CMK (cell line): ENCODE results near the gene FMN2.

Experiments
- DNase-seq: peaks from one replicate; pipeline ENCODE4 v3.0.0-alpha.2; 2010; ENCODE audit warnings: low read depth

Gene FMN2

DNA sequence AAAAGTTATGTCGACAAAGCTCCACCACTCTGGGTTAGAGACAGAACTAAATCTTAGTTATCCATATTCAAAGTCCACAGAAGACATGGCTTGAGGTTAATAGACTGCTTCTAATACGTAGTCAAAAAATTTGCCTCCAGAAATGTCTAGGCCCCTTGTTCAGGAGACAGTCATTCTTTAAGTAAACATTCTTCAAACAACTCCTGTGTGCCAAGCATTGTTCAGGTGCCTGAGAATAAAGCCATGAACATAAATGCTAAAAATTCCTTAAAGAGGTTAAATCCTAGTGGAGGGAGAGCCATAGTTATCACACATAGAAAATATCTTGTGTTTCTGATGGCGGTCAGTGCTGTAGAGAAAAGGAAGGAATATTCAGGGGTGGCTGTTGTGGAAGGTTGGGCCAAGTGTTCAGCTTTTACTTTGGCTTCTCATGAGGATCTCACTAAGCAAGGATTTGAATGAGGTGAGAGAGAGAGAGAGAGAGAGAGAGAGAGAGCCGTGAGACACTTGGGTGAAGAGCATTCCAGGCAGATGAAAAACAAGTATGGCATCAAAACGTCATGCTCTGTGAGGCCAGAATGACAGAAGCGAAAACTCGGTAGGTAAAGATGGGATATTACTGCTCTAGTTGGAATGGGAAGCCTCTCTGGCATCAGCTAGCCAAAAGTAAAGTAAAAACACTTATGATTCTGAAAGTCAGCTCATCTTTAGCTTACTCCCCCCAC is 333.2 kb downstream of the FMN2 start:
- DNase-seq, result no peak

GRCh38 chr1:240426051-240426450 is 334.4 kb downstream of the FMN2 start:
- DNase-seq, result no peak

DNA sequence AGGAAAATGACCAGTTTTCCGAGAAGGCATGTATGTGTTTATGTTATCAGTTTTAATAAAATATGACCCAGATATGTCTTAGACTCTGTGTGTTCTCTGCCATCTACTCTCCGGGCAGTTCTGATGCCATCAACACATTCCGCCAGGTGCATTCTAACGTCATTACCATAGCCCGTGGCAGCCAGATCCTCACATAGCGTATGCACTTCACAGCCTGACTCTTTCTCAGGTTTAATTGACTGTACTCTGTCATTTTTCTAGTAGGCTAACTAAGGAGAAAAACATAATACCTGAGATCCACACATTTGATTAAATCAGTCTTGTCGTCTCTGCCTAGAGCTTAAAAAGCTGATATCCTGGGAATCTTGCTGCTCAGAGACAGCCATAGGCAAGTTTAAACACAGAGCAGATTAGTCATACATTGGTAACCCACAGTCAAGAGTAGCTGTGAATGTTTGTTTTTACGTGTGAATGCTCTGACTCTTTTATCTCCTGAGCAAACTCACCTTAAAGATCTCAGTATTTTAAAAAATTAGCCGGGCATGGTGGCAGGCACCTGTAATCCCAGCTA is 344.4 kb downstream of the FMN2 start:
- no peak for DNase-seq

DNA sequence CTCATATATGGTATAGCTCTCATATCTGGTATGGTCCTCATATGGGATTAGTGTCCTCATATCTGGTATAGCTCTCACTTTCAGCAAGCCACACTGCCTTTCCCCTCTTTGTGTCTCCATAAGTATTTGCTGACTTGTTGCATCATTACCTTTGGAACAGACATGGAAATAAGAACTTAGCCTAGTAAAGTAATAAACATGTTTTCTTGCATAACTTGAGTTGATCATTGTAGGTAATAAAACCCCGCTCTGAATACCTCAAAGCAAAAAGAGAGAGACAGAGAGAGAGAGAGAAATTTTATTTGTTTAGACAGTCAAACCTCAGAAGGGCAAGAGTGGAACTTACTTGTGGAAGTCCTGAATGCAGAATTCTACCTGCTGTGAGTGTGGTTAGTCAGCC is 350.0 kb downstream of the FMN2 start:
- no peak for DNase-seq

DNA sequence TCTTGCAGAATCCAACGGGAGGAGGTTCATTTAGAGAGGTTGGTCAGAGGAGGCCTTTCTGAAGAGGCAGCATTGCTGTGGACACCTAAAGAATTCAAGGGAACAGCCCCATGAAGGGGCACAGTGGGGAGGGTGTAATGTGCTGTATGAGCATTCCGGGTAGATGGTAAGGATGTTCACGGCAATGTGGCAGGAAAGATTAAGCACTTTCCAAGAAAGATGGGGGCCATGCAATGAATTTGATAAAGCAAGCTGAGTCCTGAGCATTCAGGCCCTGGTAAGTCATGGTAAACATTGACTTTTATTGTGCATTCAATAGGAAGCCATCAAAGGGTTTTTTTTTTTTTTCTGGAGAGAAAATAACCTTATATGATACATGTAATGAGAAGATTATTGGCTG is 353.7 kb downstream of the FMN2 start:
- DNase-seq, result no peak

DNA sequence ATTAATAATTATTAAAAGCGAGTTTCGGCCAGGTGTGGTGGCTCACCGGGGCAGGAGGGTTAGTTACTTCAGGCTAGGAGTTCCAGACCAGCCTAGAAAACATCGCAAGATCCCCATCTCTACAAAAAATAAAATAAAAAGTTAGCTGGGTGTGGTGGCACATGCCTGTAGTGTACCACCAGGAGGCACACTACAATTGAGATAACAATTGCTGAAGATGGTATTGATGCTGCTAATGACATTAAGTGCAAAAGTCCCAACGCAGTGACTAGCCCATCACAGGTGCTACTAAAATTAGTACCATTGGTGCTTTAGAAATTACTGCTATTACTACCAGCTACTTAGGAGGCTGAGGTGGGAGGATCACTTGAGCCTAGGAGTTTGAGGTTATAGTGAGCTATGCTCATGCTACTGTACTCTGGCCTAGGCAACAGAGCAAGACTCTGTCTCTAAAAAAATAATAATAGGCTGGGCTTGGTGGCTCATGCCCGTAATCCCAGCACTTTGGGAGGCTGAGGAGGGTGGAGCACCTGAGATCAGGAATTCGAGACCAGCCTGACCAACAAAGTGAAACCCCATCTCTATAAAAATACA is 363.6 kb downstream of the FMN2 start:
- no peak for DNase-seq

DNA sequence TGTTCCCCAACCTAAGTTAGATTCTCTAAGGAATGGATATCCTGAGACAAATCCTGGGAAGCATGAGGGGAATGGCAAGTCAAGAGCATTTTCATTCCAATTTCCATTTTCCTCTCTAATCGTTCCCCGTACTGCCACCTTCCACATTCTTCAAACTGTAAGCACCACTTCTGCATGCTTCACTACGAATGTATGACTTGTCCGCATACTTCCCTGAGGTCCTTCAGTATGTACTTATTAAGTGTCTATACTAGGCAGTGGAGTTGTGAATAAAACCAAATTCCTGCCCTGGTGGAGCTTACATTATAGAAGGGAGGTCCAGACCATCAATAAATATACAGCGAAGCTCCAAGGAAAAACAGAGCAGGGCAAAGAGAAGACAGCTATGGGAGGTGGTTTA is 365.5 kb downstream of the FMN2 start:
- DNase-seq, result no peak

GRCh38 chr1:240462277-240462676 is 370.6 kb downstream of the FMN2 start:
- no peak for DNase-seq

DNA sequence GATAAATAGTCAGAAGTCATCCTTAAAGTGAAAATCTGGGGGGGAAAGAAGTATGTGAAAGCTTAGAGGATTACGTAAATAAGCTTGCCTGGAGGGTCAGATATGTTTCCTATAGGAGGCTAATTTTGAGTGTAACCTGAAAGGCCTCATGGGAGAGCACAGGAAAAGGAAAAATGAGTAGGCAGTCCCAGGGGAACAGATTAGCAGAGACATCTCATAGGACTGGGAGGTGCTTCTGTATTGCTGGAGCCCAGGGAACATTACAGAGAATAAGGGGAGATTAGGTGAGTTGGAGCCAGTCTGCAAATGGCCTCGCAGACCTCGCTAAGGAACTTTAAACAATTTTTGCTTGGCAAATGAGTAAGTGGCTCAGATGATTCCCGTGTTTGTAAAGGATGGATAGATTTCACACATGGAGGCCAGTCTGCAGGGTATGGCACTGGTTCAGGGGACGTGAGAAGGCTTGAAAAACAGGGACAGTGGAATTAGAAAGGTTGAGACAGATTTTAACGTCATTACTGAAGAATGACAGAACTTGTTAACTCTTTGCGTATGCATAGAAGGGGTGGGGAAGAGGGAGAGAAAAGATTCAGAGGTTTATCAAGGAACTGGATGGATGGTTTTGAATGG is 371.2 kb downstream of the FMN2 start:
- DNase-seq, result no peak

- DNase-seq, result no peak
Measured at GRCh38 chr1:240464099-240464498, 372.4 kb downstream of the FMN2 start.

DNA sequence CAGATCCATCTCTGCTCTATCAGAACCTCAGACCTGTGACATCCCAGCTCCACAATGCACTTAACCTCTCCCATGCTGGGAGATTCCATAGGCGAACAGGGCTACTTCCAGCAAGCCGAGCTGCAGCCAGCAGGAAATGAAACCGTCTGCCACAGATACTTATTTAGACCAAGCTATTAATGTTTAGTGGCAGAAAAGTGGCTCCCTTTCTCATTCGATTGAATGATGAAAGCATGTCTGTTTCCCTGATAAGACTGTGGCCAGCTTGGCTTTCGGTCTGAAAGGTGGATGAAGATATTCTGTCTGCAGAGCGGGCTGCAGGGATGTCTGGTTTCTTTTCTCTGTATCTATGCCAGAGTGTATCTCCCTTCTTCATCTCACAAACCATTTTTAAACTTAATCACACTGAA is 373.9 kb downstream of the FMN2 start:
- no peak for DNase-seq

GRCh38 chr1:240466509-240466908 is 374.8 kb downstream of the FMN2 start:
- DNase-seq, result no peak

DNA sequence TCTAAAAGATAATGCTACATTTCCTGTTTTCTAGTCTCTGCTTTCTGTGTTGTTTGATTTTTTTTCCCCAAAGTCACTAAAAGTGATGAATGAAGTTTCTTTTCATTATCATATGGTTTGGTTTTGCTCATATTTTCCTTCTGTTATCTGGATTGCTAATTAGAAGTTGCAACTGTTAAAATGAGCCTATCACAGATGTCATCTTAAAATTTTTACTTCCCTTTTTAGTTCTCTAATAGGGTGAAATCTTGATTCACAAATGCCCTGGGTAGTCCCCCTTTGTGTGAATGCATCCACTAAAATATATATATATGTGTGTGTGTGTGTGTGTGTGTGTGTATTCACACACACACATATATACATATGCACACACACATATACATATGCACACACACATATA is 376.2 kb downstream of the FMN2 start:
- DNase-seq, result no peak

GRCh38 chr1:240468656-240469055 is 377.0 kb downstream of the FMN2 start:
- no peak for DNase-seq

DNA sequence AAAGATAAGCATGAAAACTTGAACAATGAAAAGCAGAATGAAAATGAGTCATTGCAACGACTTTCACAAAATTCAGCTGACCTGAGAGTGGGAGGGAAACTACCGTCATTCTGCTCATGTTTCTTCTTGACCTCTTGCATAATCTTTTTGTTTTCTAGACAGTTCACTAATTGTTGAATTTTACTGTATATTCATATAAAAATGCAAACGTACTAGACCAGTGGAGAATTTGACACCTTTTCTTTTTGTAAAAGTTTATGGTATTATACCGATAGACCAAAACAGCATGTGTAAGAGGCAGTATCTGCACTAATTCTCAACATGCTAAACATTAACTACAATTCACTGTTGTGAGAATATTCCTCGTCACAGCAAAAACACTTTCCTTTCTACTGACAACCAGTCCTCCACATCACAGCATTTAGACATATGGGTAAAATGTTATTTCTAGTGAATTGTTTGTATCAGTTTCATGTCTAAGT is 382.5 kb downstream of the FMN2 start:
- DNase-seq, result no peak

DNA sequence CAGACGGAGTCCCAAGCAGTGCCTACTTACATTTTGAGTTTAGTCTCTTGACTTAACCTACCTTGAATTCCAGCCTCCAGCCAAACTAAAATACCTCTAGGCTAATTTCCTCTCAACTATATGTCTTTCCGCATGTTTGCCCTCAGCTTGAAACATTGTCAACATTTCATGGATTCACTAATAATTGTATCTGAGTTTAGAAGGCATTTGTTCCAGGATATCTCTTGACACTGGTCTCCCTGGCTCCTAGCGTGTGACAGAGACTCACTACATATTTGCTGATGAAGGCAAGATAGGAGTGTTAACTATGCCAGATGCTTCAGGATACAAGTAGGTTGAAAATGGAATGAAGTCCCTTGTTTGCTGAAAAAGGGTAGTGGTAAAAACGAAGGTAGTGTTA is 384.1 kb downstream of the FMN2 start:
- DNase-seq, result no peak

- DNase-seq, result no peak
Measured at GRCh38 chr1:240478536-240478935, 386.9 kb downstream of the FMN2 start.

GRCh38 chr1:240484804-240485443 is 393.2 kb downstream of the FMN2 start:
- no peak for DNase-seq

GRCh38 chr1:240486611-240487010 is 394.9 kb downstream of the FMN2 start:
- no peak for DNase-seq

GRCh38 chr1:240487493-240487892 is 395.8 kb downstream of the FMN2 start:
- no peak for DNase-seq

DNA sequence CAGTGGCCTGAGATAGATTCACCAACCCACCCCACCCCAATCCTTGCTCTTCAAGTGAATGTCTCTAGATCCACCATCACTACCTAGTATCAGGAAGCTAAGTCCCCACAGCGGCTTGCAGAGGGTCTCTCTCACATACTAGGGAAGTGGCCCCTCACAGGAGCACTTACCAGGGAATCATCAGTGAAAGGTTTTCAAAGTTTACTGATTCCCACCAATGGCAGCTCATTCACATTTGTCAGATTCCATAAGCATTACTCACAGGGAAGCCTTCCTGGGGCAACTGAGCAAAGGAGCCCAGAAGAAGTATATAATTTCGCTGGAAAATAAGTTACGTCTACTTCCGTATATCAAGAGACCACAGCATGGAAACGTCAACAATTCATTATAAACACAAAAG is 399.5 kb downstream of the FMN2 start:
- DNase-seq, result no peak

DNA sequence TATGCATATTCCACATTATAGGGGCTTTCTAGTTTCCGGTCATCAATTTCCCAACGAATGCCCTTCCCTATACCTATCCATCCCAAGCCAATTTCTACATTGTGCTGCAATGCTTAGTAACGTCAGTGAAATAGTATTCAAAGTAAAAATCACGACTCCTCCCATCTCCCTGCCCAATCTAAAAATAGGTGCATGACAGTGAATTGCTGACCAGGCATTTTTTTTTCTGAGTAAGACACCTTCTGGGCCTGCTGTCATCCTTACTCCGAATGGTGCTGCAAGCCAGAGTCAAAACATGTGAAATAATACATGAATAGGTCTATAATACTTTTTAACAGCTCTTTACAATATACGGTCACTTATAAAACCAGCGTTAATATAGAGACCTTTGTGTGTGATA is 400.1 kb downstream of the FMN2 start:
- no peak for DNase-seq
